Activated CD8-positive, alpha-beta memory T cell treated with anti-CD3 and anti-CD28 coated beads, Interleukin-2, amount 50 U/mL, for 1 hour (primary cell): Measurements from ENCODE around the gene ATP6V0E1.

Experiments used
- DNase-seq: peaks from one replicate; pipeline ENCODE4 v3.0.0-alpha.2; 2020; ENCODE audit errors: extremely low read depth

ATP6V0E1 gene

DNA sequence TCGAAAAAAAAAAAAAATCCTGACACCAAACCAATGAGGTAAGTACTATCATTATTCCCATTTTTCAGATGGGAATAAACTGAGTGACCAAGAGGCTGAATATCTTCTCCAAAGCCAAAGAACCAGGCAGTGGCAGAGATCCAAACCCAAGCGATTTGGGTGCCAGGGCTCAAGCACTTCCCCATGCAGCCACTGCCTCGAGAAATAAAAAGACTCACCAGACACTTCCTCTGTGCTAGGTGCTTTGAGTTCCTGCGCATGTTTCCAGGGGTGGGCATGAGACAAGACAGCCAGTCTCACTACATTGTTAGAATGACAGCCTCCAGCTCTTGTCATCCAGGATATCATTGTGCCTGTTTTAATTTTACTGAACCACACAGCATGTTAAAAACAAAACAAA, 26.6 kb upstream of the ATP6V0E1 start:
- no peak for DNase-seq

- no peak for DNase-seq
These were observed 26.1 kb upstream of the ATP6V0E1 start for GRCh38 chr5:172957458-172957857.

GRCh38 chr5:172958331-172959046, 25.1 kb upstream of the ATP6V0E1 start:
- DNase-seq: no peak

DNA sequence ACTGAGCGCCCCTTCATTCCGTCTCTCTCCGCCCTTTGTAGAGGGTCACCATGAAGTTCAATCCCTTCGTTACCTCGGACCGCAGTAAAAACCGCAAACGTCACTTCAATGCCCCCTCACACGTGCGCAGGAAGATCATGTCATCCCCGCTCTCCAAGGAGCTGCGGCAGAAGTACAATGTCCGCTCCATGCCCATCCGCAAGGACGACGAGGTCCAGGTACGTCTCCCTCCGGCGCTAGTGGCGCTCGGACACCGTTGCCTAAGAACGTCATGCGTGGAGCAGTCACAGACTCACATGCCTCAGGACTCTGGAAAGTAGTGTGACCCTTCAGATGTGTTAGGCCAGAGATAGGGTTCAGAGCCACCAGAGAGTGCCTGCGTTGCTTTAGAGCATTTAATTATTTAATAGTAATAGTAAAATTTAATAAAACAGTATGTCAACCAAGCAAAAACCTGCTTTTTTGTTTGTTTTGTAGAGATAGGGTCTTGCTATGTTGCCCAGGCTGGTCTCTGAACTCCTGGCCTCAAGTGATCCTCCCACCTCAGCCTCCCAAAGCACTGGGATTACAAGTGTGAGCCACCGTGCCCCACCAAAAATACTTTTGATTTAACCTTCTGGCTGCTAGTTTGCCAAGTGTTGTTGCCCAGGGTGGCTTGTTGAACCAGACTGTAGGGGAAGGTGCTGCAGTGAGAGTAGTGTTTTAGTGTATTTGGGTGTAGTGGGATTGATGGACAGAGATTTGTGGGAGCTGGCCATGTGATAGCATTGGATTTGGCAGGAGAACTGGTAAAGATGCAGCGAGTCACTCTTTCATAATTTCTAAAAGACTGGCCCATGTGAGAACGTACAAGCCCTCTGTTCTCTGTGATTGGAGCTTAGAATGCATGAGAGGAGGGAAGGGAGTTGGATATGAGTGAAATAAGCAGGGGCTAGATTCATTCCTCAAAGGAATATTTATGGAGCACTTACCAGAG, 23.5 kb upstream of the ATP6V0E1 start:
- DNase-seq: no peak

GRCh38 chr5:172969921-172970320, 13.7 kb upstream of the ATP6V0E1 start:
- no peak for DNase-seq

- DNase-seq: no peak
These were observed 12.1 kb upstream of the ATP6V0E1 start for GRCh38 chr5:172971482-172971881.

DNA sequence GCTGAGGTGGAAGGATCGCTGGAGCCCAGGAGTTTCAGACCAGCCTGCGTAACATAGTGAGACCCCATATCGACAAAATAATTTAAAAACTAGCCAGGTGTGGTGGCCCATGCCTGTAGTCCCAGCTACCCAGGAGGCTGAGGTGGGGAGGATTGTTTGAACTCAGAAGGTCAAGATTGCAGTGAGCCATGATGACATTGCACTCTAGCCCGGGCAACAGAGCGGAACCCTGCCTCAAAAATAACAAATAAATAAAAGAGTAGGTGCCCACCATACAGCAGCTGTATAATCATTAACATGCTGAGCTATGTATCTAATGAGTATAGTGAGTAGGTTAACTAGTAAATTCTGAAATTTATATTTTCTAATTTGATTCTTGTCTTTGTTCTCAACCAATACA, 11.0 kb upstream of the ATP6V0E1 start:
- no peak for DNase-seq

DNA sequence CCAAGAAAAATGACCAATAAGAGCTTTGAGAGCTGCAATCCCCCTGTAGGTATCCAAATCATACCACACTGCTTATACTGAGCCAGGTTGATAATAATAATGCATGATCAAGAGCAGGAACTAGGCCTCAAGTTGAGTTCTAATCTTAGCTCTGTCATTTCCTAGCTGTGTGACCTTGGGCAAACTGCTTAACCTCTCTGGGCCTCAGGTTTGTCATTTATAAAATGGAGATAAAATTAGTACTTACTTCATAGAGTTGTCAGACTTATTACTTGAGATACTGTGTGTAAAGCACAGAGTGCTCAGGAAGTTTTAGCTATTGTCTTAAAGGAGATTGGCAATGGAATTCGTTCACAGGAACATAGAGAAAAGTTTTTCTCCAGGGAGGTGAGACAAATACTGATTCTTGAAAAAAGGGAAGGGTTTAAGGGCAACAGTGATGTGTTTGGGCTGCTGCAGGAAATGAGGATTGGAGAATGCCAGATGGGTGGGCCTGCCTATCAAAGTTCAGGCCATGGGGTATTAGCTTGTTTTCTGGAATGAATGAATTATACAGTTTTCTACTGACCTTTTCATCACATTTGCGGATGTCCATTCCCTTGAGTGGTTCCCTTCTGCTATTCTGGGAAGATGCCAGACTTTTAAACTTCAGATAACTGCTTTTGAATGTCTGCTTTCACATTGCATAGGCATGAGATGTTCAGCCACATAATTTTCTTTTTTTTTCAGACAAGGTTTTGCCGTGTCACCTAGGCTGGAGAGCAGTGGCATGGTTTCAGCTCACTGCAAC, 10.2 kb upstream of the ATP6V0E1 start:
- no peak for DNase-seq

- DNase-seq: no peak
These were observed 9.6 kb upstream of the ATP6V0E1 start for GRCh38 chr5:172973931-172974330.

DNA sequence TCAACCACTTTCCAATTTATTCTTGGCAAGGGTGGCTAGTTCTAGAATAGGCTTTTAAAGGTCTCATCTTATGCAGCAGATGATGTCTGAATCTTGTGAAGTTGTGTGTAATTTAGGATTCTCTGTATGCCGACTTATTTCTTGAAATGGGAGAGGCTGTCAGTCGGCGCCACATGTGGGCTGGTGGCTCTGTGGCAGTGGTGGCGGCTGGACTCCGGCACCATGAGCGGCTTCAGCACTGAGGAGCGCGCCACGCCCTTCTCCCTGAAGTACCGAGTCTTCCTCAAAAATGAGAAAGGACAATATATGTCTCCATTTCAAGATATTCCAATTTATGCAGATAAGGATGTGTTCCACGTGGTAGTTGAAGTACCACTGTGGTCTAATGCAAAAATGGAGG, 8.3 kb upstream of the ATP6V0E1 start:
- DNase-seq: no peak

DNA sequence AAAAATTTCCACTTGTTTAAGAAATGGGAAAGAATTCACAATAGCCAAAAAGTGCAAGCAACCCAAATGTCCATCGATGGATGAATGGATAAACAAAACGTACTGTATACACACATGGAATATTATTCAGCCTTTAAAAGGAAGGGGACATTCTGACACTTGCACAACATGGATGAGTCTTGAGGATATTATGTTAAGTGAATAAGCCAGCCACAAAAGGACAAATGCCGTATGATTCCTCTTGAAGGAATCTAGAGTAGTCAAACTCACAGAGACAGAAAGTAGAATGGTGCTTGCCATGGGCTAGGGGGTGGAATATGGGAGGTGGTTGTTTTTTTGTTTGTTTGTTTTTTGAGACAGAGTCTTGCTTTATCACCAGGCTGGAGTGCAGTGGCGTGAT, 3.8 kb upstream of the ATP6V0E1 start:
- DNase-seq: no peak

GRCh38 chr5:172981931-172982330, 1.6 kb upstream of the ATP6V0E1 start:
- DNase-seq: no peak

- DNase-seq: peak; percentile 58
These were observed 828 bp downstream of the ATP6V0E1 start for GRCh38 chr5:172984244-172984953.

- DNase-seq: no peak
These were observed 2.0 kb downstream of the ATP6V0E1 start for GRCh38 chr5:172985596-172985995.

DNA sequence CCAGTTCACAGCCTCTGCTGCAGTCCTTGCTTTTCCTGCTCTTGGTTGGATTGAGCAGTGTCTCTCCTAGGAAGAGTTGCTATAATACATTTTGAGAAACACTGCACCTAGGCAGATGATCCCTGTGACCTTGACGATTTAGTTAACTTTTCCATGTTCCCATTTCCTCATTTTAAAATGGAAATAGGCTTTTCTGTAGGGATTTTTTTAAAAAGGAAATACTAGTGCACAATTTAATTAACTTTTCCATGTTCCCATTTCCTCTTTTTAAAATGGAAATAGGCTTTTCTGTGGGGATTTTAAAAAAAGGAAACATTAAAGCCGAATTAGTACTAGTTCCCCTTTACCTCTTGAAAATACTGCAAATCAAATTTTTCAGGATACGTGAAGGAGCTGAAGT, 4.7 kb downstream of the ATP6V0E1 start:
- no peak for DNase-seq

DNA sequence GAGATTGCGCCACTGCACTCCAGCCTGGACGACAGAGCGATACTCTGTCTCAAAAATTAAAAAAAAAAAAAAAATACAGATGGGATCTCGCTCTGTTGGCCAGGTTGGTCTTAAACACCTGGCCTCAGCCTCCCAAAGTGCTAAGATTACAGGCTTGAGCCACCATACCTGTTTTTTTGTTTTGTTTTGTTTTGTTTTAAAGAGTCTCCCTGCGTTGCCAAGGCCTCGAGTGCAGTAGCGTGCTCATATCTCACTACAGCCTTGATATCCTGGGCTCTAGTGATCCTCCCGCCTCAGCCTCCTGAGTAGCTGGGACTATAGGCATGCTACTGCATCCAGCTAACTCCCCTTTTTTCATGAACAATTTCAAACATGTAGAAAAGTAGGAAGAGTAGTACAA, 7.2 kb downstream of the ATP6V0E1 start:
- no peak for DNase-seq

DNA sequence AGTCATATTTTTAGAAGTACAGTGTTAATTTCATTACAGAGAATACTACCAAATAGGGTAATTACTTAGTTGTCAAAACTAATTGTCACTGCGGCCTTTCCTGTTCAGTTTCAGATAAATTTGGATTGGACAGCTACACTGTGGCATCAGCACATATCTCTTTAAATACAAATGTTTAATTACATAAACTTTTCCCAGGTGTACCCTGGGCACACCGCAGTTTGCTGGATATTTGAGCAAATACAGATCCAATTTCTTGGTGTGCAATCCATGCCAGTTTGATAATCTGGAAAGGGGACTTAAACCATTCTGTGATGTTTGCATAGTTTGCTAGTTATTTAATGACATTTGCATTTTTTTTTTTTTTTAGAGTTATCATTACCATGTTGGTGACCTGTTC, 10.8 kb downstream of the ATP6V0E1 start:
- no peak for DNase-seq

DNA sequence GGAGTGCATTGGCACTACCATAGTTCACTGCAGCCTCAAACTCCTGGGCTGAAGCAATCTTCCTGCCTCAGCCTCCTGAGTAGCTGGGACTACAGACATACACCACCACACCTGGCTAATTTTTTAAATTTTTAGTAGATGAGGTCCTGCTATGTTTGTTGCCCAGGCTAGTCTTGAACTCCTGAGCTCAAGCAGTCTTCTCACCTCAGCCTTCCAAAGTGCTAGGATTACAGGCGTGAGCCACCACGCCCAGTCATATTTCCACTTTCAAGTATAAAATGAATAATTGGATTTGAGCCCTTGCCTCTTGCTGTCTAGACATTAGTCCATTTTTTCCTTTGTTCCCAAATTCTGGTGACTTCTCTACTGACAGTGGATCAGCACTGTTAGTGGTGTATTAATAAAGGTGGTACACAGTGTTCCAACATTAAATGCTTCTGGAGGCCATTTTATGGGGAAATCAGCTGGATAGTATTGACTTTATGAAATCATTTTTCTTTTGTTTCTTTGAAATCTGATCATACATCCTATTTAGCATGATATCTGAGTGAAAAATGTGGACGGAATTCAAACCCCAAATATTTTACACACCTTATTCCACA, 15.9 kb downstream of the ATP6V0E1 start:
- no peak for DNase-seq

- no peak for DNase-seq
These were observed 16.4 kb downstream of the ATP6V0E1 start for GRCh38 chr5:172999974-173000373.

- DNase-seq: no peak
These were observed 17.8 kb downstream of the ATP6V0E1 start for GRCh38 chr5:173001229-173001841.

GRCh38 chr5:173003360-173003759, 19.8 kb downstream of the ATP6V0E1 start:
- DNase-seq: no peak
